SK-N-DZ (cell line): ENCODE measurements around the gene MLEC.
"Not testable (repeated sequence)": the region's sequence is repeated elsewhere in the genome, so short reads cannot be mapped to it uniquely, and the experiment has no call there.

Source experiments
- DNase-seq: peaks from one replicate; pipeline ENCODE4 v3.0.0-alpha.2; 2015; ENCODE audit warnings: low spot score

The MLEC gene

DNA sequence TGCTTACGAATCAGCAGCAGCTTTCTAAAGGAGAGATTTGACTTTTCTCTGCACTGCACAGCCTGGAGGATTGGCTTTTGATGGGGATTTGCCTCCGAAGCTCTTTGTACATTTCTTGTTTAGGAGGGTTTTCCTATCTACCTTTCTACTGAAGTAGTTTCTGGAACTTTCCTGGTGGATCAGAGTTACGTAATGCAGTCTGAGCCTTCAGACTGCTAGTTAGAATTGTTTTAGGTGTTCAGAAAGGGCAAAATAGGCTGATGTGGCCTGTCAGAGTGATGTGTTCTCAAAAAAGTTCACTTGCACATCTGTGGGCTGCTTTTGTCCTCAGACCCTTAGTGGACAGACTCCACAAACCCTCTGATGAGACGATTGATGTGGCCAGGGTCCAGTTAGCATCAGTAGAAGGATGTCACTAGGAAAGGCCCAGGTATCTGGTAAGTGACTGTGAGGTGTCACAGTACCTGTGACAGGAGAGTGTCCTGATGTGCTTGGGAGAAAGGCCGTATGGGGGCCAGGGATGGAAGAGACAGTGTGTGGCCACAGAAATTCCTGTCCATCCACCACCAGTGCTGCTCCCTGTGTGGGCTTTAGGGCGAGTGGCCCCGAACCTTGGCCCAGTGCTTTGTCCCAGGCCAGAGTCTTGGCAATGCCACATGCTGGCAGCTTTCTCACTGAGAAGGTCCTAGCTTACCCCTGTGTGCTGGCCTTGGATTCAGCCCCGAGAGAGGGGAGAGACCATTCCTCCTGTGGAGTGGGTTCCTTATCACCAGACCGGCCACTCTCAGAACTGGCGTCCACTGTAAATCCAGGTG is 34.2 kb downstream of the MLEC start:
- no peak for DNase-seq

GRCh38 chr12:120721866-120722265 is 34.9 kb downstream of the MLEC start:
- no peak for DNase-seq

GRCh38 chr12:120722784-120723183 is 35.8 kb downstream of the MLEC start:
- DNase-seq, result no peak

DNA sequence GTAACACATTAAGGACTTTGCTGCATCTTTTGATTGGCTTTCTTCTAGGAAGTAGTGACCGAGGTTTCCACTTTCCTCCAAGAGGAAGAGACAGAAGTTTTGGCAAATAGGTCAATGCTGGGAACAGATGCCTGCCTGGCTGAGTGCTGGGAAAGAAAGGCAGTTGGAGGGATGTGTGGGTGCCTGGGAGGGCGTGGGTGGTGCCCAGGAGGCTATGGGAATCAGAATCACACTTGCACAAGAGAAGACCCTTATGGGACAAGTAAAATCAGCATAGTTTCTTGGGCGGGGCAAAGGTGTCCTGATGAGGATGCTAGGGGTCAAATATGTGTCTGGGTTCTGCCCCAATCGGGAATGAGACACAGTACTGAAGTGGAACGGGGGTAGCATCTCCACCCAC is 37.8 kb downstream of the MLEC start:
- DNase-seq, result no peak

DNA sequence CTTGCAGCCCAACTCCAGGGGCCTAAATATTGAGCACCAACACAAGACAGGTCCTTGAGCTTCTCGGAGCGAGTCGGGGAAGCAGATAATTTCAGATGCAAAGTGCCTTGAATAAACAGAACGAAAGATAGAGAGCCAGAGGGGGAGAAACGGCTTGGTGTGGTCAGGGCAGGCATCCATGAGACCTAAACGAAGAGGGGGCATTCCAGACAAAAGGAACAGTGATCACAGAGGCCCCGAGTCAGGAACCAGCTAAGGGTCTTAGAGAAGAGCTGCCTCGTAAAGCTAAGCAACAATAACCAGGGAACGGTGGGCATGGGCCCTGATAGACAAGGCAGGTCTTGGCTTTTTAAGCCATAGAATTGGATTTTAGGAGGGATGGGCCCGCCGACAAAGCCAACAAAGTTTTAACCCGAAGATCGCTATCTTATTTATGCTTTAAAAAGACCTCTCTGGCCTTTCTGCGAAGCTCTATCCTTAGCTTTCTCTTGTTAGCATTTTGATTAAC is 38.3 kb downstream of the MLEC start:
- DNase-seq, result peak; percentile 38

GRCh38 chr12:120725659-120726509 is 38.9 kb downstream of the MLEC start, which contains the start of gene ACADS:
ACADS (plus strand) TSS chr12:120725826; CDS start chr12:120725886, 60 bp downstream.
- DNase-seq, result peak; percentile 82

DNA sequence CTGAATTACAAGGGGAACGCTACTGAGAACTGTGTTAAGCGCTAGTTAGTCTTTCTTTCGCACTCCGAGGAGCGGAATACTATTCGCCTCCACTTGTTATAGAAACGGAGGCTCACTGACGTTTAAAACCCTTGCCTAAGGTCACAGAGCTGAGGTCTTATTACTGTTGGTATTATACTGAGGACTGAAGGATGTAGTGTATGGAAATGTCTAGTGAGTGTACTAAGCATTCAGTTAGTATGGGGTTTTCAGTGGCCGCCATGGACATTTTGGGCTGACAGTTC is 39.5 kb downstream of the MLEC start:
- no peak for DNase-seq

GRCh38 chr12:120726961-120727360 is 40.0 kb downstream of the MLEC start:
- no peak for DNase-seq

- DNase-seq, result not testable (repeated sequence)
These were observed 45.2 kb downstream of the MLEC start for GRCh38 chr12:120732198-120732597.

DNA sequence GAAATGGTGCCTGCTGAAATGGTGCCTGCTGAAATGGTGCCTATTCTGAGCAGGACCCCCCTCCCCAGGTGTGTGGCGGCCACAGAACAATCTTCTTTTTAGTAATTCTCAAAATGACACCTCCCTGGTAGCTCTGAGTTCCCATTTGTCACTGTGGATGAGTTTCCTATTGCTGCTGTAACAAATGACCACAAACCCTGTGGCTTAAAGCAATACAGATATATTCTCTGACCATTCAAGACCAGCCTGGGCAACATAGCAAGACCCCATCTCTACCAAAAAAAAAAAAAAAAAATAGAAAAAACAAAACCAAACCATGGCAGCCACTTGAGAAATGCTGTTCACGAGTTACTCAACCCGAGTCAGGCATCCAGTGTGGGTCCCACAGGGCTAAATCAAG is 46.6 kb downstream of the MLEC start:
- DNase-seq, result no peak

GRCh38 chr12:120734210-120734609 is 47.3 kb downstream of the MLEC start:
- no peak for DNase-seq

- no peak for DNase-seq
These were observed 48.2 kb downstream of the MLEC start for GRCh38 chr12:120735181-120735580.

- DNase-seq, result no peak
These were observed 49.7 kb downstream of the MLEC start for GRCh38 chr12:120736404-120737331.

DNA sequence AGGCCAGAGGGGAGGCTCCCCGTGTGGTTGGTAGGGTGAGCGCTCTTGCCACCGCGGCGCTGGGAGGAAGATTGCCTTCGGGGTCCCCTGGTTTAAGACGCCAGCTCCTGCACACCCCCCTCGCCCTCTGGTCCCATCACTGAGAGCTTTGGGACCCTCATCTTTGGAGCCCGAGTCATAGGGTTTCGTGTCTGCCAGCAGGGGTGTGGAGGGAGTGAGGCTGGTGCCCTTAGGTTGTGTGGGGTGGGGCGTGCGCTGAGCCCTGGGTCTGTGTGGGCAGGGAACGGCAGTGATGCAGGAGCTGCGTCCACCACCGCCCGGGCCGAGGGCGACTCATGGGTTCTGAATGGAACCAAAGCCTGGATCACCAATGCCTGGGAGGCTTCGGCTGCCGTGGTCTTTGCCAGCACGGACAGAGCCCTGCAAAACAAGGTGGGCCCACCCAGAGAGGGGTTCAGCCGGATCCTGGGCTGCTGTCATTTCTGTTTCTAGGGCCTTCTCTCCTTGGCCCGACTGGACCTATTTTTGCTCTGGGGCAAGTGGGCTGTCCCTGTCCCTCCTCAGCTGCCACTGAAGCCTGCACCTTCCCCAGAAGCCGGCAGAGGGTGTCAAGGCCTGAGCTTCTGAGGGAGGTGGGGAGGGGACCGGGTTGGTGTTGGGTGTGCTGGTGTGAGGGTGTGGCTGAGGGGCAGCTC is 50.8 kb downstream of the MLEC start:
- DNase-seq, result no peak

DNA sequence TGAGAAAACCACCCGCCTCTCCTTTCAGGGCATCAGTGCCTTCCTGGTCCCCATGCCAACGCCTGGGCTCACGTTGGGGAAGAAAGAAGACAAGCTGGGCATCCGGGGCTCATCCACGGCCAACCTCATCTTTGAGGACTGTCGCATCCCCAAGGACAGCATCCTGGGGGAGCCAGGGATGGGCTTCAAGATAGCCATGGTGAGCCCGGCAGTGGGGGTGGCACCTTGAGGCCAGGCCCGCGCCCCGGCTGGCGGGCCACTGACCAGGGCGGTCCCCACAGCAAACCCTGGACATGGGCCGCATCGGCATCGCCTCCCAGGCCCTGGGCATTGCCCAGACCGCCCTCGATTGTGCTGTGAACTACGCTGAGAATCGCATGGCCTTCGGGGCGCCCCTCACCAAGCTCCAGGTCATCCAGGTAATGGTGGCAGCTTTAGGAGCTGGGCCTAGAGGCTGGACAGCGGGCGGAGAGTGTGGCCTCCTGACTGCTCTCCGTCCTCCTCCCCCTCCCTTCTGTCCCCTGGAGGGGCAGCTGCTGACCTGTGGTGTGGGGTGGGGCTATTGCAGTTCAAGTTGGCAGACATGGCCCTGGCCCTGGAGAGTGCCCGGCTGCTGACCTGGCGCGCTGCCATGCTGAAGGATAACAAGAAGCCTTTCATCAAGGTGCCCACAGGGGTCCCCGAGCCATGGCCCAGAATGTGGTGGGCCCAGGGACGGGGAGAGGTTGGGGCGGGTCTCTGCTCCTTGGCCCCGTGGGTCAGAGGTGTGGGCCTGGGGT is 51.5 kb downstream of the MLEC start:
- no peak for DNase-seq

DNA sequence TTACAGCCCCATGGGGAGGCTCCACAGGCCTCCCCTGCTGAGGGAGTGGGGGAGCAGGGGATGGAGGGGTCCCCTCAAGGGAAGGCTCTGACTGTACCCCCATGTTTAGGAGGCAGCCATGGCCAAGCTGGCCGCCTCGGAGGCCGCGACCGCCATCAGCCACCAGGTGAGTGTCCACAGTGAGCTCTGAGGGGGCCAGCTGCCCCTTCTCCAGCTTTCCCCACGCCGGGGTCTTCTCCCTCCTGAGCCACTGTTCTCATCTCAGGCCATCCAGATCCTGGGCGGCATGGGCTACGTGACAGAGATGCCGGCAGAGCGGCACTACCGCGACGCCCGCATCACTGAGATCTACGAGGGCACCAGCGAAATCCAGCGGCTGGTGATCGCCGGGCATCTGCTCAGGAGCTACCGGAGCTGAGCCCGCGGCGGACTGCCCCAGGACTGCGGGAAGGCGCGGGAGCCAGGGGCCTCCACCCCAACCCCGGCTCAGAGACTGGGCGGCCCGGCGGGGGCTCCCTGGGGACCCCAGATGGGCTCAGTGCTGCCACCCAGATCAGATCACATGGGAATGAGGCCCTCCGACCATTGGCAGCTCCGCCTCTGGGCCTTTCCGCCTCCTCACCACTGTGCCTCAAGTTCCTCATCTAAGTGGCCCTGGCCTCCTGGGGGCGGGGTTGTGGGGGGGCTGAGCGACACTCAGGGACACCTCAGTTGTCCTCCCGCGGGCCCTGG is 52.2 kb downstream of the MLEC start:
- no peak for DNase-seq

DNA sequence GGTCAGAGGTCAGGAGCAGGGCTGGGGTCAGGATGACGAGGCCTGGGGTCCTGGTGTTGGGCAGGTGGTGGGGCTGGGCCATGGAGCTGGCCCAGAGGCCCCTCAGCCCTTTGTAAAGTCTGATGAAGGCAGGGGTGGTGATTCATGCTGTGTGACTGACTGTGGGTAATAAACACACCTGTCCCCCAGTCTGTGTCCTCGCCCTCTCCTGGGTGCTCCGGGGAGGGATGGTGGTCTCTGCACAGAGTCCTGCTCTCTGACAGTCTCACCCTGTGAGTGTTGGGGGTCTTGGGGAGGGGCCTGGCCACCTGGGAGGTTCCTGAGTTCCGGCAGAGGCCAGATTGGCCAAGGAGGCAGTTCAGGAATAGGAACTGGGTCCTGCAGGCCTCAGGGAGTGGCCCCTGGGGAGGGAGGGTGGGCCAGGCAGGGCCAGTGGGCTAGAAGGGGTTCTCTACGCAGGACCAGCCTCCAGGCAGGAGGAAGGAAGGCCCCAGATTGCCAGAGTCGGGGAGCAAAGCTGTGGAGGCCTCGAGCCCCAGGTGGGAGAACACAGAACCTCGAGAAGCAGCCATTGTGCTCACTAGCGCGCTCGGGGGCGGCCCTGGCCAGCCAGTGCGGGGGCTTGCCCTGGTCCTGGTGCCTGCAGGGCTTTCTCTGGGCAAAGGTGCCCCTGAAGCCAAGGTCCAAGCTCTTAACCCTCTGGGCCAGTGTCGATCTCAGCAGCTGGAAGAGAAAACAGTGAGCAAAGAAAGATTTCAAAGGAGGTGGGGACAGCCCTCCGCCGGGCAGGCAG is 53.1 kb downstream of the MLEC start:
- no peak for DNase-seq

- DNase-seq, result no peak
These were observed 53.9 kb downstream of the MLEC start for GRCh38 chr12:120740871-120741270.
